Naive B cell (primary cell): ENCODE measurements around the gene ACTRT2. TPM values are rescaled to one million over a fixed set of nuclear protein-coding genes. Genes with fewer than 3 reads are reported as not detected.
A peak's percentile ranks its signal among the peaks of the same experiment; 100 is the strongest.

Source experiments
- ATAC-seq, 2 donors: fragments of 150-1000 bp; cut with Tn5 transposase; 2 replicates each; pipeline ENCODE4 v1.10.0; 2021; ENCODE audit warnings: low read depth in 2 of 2, mild to moderate bottlenecking in 2 of 2, moderate library complexity in 2 of 2
- DNase-seq: peaks from one replicate; pipeline ENCODE4 v3.0.0; 2022
- H3K27ac Mint-ChIP-seq, 6 donors: one replicate each; pipeline ENCODE4 v1.8.0; 2020 to 2022; ENCODE audit warnings: mild to moderate bottlenecking in 6 of 6, mixed read lengths in 6 of 6, moderate library complexity in 5 of 6, inconsistent platforms in 2 of 6
- H3K27me3 Mint-ChIP-seq, 3 donors: one replicate each; pipeline ENCODE4 v1.8.0; 2021 to 2022; ENCODE audit warnings: mixed read lengths in 3 of 3, mild to moderate bottlenecking in 1 of 3
- H3K36me3 Mint-ChIP-seq, 2 donors: one replicate each; pipeline ENCODE4 v1.8.0; 2020 to 2022; ENCODE audit warnings: mixed read lengths in 2 of 2, inconsistent platforms in 1 of 2, mild to moderate bottlenecking in 1 of 2
- H3K4me1 Mint-ChIP-seq, 3 donors: one replicate each; pipeline ENCODE4 v1.8.0; 2020 to 2022; ENCODE audit warnings: mixed read lengths in 3 of 3, inconsistent platforms in 1 of 3, mild to moderate bottlenecking in 1 of 3, moderate library complexity in 1 of 3
- H3K4me3 Mint-ChIP-seq, 8 donors: one replicate each; pipeline ENCODE4 v1.8.0; 2020 to 2022; ENCODE audit warnings: mild to moderate bottlenecking in 8 of 8, mixed read lengths in 8 of 8, moderate library complexity in 8 of 8, inconsistent platforms in 2 of 8
- H3K9me3 Mint-ChIP-seq, 7 donors: one replicate each; pipeline ENCODE4 v1.8.0; 2020 to 2022; ENCODE audit warnings: mixed read lengths in 7 of 7, mild to moderate bottlenecking in 5 of 7, inconsistent platforms in 2 of 7, moderate library complexity in 1 of 7
- polyA plus RNA-seq, 6 donors: library from polyadenylated mRNA; unstranded; fragments of 300-500 nt; fragmentation: Illumina TruSeq; gene quantifications; one replicate each; pipeline ENCODE4 v1.2.3, GENCODE V29; 2021; ENCODE audit warnings: low read depth in 6 of 6

Gene ACTRT2
- polyA plus RNA-seq, 6 donors from 2014 or later: not detected

GRCh38 chr1:3019516-3020051 is 1.7 kb upstream of the ACTRT2 start:
- no peak for DNase-seq
- Mint-ChIP-seq H3K27me3 (peaks cover 0 to 5% (median under 1%) of the 10 kb centered on the region in 3 donors), H3K9me3 (peaks cover 0 to 1% (median 0%) of the 10 kb centered on the region in 7 donors), H3K27ac (no peak overlapping the region), H3K4me3 (no peak overlapping the region), H3K4me1 (no peaks in the 10 kb centered on the region), H3K36me3 (no peaks in the 10 kb centered on the region)
- ATAC-seq: no peak

GRCh38 chr1:3020263-3020909 is 881 bp upstream of the ACTRT2 start:
- Mint-ChIP-seq H3K4me1 (no peaks in the 10 kb centered on the region), H3K27me3 (peaks cover 0 to 5% (median 0%) of the 10 kb centered on the region in 3 donors), H3K27ac (peak overlapping the region in 1 of 6 donors; percentile 7), H3K36me3 (no peaks in the 10 kb centered on the region), H3K9me3 (peaks cover 0 to 1% (median 0%) of the 10 kb centered on the region in 7 donors), H3K4me3 (no peak overlapping the region)
- ATAC-seq (no peak), DNase-seq (no peak)

GRCh38 chr1:3021801-3022401 is 634 bp downstream of the ACTRT2 start:
- no peak overlapping the region for H3K4me3 Mint-ChIP-seq
- peaks cover 0 to 1% (median 0%) of the 10 kb centered on the region in 7 donors for H3K9me3 Mint-ChIP-seq
- DNase-seq (no peak), ATAC-seq (no peak)
- peaks cover 0 to 5% (median 0%) of the 10 kb centered on the region in 3 donors for H3K27me3 Mint-ChIP-seq
- H3K36me3 Mint-ChIP-seq: no peaks in the 10 kb centered on the region
- H3K27ac Mint-ChIP-seq: no peak overlapping the region
- no peaks in the 10 kb centered on the region for H3K4me1 Mint-ChIP-seq

- H3K4me3 Mint-ChIP-seq: no peak overlapping the region
- H3K27me3 Mint-ChIP-seq: peaks cover 0 to 5% (median 0%) of the 10 kb centered on the region in 3 donors
- DNase-seq (no peak), ATAC-seq (no peak)
- H3K27ac Mint-ChIP-seq: no peak overlapping the region
- no peaks in the 10 kb centered on the region for H3K36me3 Mint-ChIP-seq
- H3K9me3 Mint-ChIP-seq: peaks cover 0 to 1% (median 0%) of the 10 kb centered on the region in 7 donors
- no peaks in the 10 kb centered on the region for H3K4me1 Mint-ChIP-seq
These were observed 1.3 kb downstream of the ACTRT2 start for GRCh38 chr1:3022511-3022973.

GRCh38 chr1:3022976-3023375 is 1.7 kb downstream of the ACTRT2 start:
- no peaks in the 10 kb centered on the region for H3K9me3 Mint-ChIP-seq
- no peaks in the 10 kb centered on the region for H3K36me3 Mint-ChIP-seq
- ATAC-seq: no peak
- DNase-seq: no peak
- H3K4me3 Mint-ChIP-seq: no peak overlapping the region
- H3K27ac Mint-ChIP-seq: no peak overlapping the region
- H3K4me1 Mint-ChIP-seq: no peaks in the 10 kb centered on the region
- H3K27me3 Mint-ChIP-seq: peaks cover 0 to 5% (median 0%) of the 10 kb centered on the region in 3 donors

GRCh38 chr1:3024019-3024418 is 2.8 kb downstream of the ACTRT2 start:
- Mint-ChIP-seq H3K4me1 (no peaks in the 10 kb centered on the region), H3K27ac (no peak overlapping the region), H3K36me3 (no peaks in the 10 kb centered on the region), H3K27me3 (peaks cover 0 to 5% (median 0%) of the 10 kb centered on the region in 3 donors), H3K9me3 (no peaks in the 10 kb centered on the region), H3K4me3 (no peak overlapping the region)
- ATAC-seq: no peak
- DNase-seq: no peak

- Mint-ChIP-seq H3K27me3 (peaks cover 0 to 5% (median 3%) of the 10 kb centered on the region in 3 donors), H3K9me3 (no peaks in the 10 kb centered on the region), H3K4me3 (no peak overlapping the region), H3K36me3 (no peaks in the 10 kb centered on the region), H3K27ac (no peak overlapping the region), H3K4me1 (no peaks in the 10 kb centered on the region)
- DNase-seq: no peak
- no peak for ATAC-seq
These were observed 3.3 kb downstream of the ACTRT2 start for GRCh38 chr1:3024588-3024987.

- Mint-ChIP-seq H3K4me3 (no peak overlapping the region), H3K9me3 (no peaks in the 10 kb centered on the region), H3K36me3 (no peaks in the 10 kb centered on the region), H3K4me1 (no peaks in the 10 kb centered on the region), H3K27me3 (peaks cover 0 to 8% (median 5%) of the 10 kb centered on the region in 3 donors), H3K27ac (no peak overlapping the region)
- no peak for ATAC-seq
- DNase-seq: no peak
These were observed 4.9 kb downstream of the ACTRT2 start for GRCh38 chr1:3026124-3026523.

- Mint-ChIP-seq H3K27me3 (peaks cover 0 to 12% (median 5%) of the 10 kb centered on the region in 3 donors), H3K36me3 (no peaks in the 10 kb centered on the region), H3K4me1 (no peaks in the 10 kb centered on the region), H3K9me3 (no peaks in the 10 kb centered on the region), H3K27ac (no peak overlapping the region), H3K4me3 (no peak overlapping the region)
- no peak for DNase-seq
- no peak for ATAC-seq
These were observed 5.5 kb downstream of the ACTRT2 start for GRCh38 chr1:3026581-3027391.

GRCh38 chr1:3027611-3028371 is 6.5 kb downstream of the ACTRT2 start:
- H3K4me1 Mint-ChIP-seq: no peaks in the 10 kb centered on the region
- H3K4me3 Mint-ChIP-seq: no peak overlapping the region
- H3K27ac Mint-ChIP-seq: no peak overlapping the region
- no peak for DNase-seq
- H3K27me3 Mint-ChIP-seq: peaks cover 0 to 18% (median 5%) of the 10 kb centered on the region in 3 donors
- ATAC-seq: no peak
- no peaks in the 10 kb centered on the region for H3K36me3 Mint-ChIP-seq
- no peaks in the 10 kb centered on the region for H3K9me3 Mint-ChIP-seq

GRCh38 chr1:3028531-3029282 is 7.4 kb downstream of the ACTRT2 start:
- DNase-seq (no peak), ATAC-seq (no peak)
- Mint-ChIP-seq H3K9me3 (no peaks in the 10 kb centered on the region), H3K27me3 (peaks cover 0 to 18% (median 9%) of the 10 kb centered on the region in 3 donors), H3K27ac (no peak overlapping the region), H3K4me3 (no peak overlapping the region), H3K36me3 (no peaks in the 10 kb centered on the region), H3K4me1 (no peaks in the 10 kb centered on the region)

- peaks cover 0 to 18% (median 4%) of the 10 kb centered on the region in 3 donors for H3K27me3 Mint-ChIP-seq
- no peak for ATAC-seq
These were observed 8.3 kb downstream of the ACTRT2 start for GRCh38 chr1:3029481-3029961.

More at GRCh38 chr1:3029481-3029961, 8.3 kb downstream of the ACTRT2 start:
- no peak for DNase-seq
- H3K4me3 Mint-ChIP-seq: no peak overlapping the region
- H3K36me3 Mint-ChIP-seq: no peaks in the 10 kb centered on the region
- no peaks in the 10 kb centered on the region for H3K4me1 Mint-ChIP-seq
- no peaks in the 10 kb centered on the region for H3K9me3 Mint-ChIP-seq
- no peak overlapping the region for H3K27ac Mint-ChIP-seq
